ENCODE measurements around the gene SREBF2. TPM values are rescaled to one million over a fixed set of nuclear protein-coding genes. Genes with fewer than 3 reads are reported as not detected.

SREBF2 gene
- total RNA-seq, 1 donor from 2014 or later, result 132 TPM

- intact Hi-C loops (cut with micrococcal nuclease), result no loop called here
Measured at GRCh38 chr22:41906822-41907221, 73.9 kb downstream of the SREBF2 start.

GRCh38 chr22:41907436-41908401 is 74.8 kb downstream of the SREBF2 start:
- intact Hi-C loops (cut with micrococcal nuclease), result no loop called here

GRCh38 chr22:41908411-41909309 is 75.8 kb downstream of the SREBF2 start:
- intact Hi-C loops (cut with micrococcal nuclease), result no loop called here

- intact Hi-C loops (cut with micrococcal nuclease), result no loop called here
Measured at GRCh38 chr22:41909310-41910049, 76.6 kb downstream of the SREBF2 start.

- intact Hi-C loops (cut with micrococcal nuclease), result no loop called here
Measured at GRCh38 chr22:41910050-41911000, 77.4 kb downstream of the SREBF2 start.

- intact Hi-C loops (cut with micrococcal nuclease), result no loop called here
Measured at GRCh38 chr22:41911001-41911611, 78.2 kb downstream of the SREBF2 start.

- intact Hi-C loops (cut with micrococcal nuclease), result no loop called here
Measured at GRCh38 chr22:41912338-41913039, 79.6 kb downstream of the SREBF2 start.

GRCh38 chr22:41913040-41913719 is 80.3 kb downstream of the SREBF2 start:
- intact Hi-C loops (cut with micrococcal nuclease), result no loop called here

GRCh38 chr22:41913842-41914534 is 81.1 kb downstream of the SREBF2 start:
- intact Hi-C loops (cut with micrococcal nuclease), result no loop called here

GRCh38 chr22:41914611-41915034 is 81.7 kb downstream of the SREBF2 start:
- intact Hi-C loops (cut with micrococcal nuclease), result no loop called here

GRCh38 chr22:41915035-41915785 is 82.3 kb downstream of the SREBF2 start, which contains the start of gene SHISA8:
TSS of gene SHISA8 (minus strand) at chr22:41915074. CDS start at chr22:41914667, 407 bp downstream.
- intact Hi-C loops (cut with micrococcal nuclease), result no loop called here

GRCh38 chr22:41915786-41916493 is 83.0 kb downstream of the SREBF2 start:
- intact Hi-C loops (cut with micrococcal nuclease), result no loop called here

- intact Hi-C loops (cut with micrococcal nuclease), result no loop called here
Measured at GRCh38 chr22:41916745-41917358, 83.9 kb downstream of the SREBF2 start.

GRCh38 chr22:41917375-41917902 is 84.5 kb downstream of the SREBF2 start:
- intact Hi-C loops (cut with micrococcal nuclease), result no loop called here

GRCh38 chr22:41917903-41918791 is 85.2 kb downstream of the SREBF2 start:
- intact Hi-C loops (cut with micrococcal nuclease), result no loop called here
